Fibroblast of lung (primary cell): ENCODE measurements around the gene SLAMF8.

Experiments used
- CTCF ChIP-seq, 2 donors: IDR thresholded peaks in 1 of 2; conservative IDR thresholded peaks in 1 of 2; 1 replicate in 1 of 2; 2 replicates in 1 of 2; pipeline ENCODE4 v1.5.1; 2011 to 2012; ENCODE audit warnings: low read length in 2 of 2, control low read depth in 1 of 2, inconsistent platforms in 1 of 2, low read depth in 1 of 2, mild to moderate bottlenecking in 1 of 2
- EZH2 ChIP-seq: IDR thresholded peaks from 2 replicates; pipeline ENCODE4 v1.5.1; 2012; ENCODE audit warnings: low read length, control low read depth, mild to moderate bottlenecking; ENCODE audit errors: missing control alignments

- TF ChIP-seq CTCF (conservative IDR thresholded peaks at IDR 0.05 in 1 of 2, IDR thresholded peaks at IDR 0.05 in 1 of 2; ENCODE audit: low read depth in 1 of 2, low read length in 2 of 2) (no peak), EZH2 (peak; percentile 23)
Observed at GRCh38 chr1:159795534-159795933, 31.1 kb upstream of the SLAMF8 start.
